ENCODE measurements around the gene RSPO4. TPM values are rescaled to one million over a fixed set of nuclear protein-coding genes. Genes with fewer than 3 reads are reported as not detected.

RSPO4 gene
- total RNA-seq, 4 donors from 2014 or later: not detected

DNA sequence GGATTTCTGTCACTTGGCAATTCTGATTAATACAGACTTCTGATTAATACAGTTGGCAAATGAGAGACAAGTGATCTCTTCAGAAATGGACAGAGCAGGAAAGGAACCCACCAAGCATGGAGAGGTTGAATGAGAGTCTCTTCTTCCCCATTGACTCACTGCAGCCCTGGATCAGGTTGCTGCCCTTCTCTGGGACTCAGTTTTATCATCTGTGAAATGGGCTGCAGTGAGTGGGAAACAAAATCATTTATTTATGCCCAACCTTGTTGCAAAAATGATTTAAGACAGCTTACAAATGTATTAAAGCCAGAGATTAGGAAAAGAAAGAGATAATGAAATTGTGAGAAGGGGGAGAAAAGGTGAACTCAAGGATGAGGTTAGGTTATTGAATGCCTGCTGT, 20.8 kb upstream of the RSPO4 start:
- Histone ChIP-seq H3K36me3 (no peaks in the 10 kb centered on the region), H3K4me3 (no peak overlapping the region), H3K27me3 (no peaks in the 10 kb centered on the region), H3K27ac (no peak overlapping the region), H3K9me3 (no peaks in the 10 kb centered on the region), H3K4me1 (no peaks in the 10 kb centered on the region)
- DNase-seq: no peak
- TF ChIP-seq POLR2A (IDR thresholded peaks at IDR 0.05): no peak

DNA sequence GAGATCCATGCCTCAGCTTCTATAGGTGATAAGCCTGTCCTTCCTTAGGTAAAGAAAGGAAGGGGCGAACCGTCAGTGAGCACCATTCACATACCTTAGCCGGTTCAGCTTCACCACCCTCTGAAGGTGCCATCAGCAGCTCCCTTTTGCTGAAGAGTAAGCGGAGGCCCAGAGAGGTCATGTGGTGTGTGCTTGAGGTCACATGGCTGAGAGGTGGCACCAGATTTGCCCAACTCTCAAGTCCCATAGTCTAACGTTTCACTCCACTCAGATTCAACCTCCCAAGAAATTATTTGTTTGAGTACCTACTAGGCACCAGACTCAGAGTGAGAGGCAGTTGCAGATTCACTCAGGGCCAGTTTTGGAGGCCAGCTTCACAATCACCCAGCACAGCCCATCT, 18.5 kb upstream of the RSPO4 start:
- no peak for DNase-seq
- H3K9me3 ChIP-seq: no peaks in the 10 kb centered on the region
- no peak overlapping the region for H3K4me3 ChIP-seq
- no peaks in the 10 kb centered on the region for H3K27me3 ChIP-seq
- no peaks in the 10 kb centered on the region for H3K36me3 ChIP-seq
- no peak overlapping the region for H3K27ac ChIP-seq
- TF ChIP-seq, protein P1, sequence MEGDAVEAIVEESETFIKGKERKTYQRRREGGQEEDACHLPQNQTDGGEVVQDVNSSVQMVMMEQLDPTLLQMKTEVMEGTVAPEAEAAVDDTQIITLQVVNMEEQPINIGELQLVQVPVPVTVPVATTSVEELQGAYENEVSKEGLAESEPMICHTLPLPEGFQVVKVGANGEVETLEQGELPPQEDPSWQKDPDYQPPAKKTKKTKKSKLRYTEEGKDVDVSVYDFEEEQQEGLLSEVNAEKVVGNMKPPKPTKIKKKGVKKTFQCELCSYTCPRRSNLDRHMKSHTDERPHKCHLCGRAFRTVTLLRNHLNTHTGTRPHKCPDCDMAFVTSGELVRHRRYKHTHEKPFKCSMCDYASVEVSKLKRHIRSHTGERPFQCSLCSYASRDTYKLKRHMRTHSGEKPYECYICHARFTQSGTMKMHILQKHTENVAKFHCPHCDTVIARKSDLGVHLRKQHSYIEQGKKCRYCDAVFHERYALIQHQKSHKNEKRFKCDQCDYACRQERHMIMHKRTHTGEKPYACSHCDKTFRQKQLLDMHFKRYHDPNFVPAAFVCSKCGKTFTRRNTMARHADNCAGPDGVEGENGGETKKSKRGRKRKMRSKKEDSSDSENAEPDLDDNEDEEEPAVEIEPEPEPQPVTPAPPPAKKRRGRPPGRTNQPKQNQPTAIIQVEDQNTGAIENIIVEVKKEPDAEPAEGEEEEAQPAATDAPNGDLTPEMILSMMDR (IDR thresholded peaks at IDR 0.05): no peak
- TF ChIP-seq POLR2A (IDR thresholded peaks at IDR 0.05): no peak
- H3K4me1 ChIP-seq: no peaks in the 10 kb centered on the region

DNA sequence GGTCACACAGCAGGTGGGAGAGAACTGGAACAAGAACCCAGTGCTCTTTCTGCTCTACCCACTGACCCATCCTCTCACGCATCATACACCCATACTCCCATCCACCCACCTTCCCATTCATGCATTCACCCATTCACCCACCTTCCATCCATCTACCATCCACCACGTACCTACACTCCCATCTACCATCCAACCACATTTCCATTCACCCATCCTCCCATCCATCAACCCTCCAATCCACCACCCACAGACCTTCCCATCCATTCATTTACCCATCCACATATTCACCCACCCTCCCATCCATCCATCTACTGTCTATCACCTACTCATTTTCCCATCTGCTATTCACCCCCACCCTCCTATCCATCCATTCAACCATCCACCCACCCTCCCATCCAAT, 17.2 kb upstream of the RSPO4 start:
- no peaks in the 10 kb centered on the region for H3K4me1 ChIP-seq
- H3K36me3 ChIP-seq: no peaks in the 10 kb centered on the region
- DNase-seq: no peak
- no peaks in the 10 kb centered on the region for H3K9me3 ChIP-seq
- no peak overlapping the region for H3K4me3 ChIP-seq
- TF ChIP-seq, protein P1 (IDR thresholded peaks at IDR 0.05): no peak
- TF ChIP-seq POLR2A (IDR thresholded peaks at IDR 0.05): no peak
- H3K27ac ChIP-seq: no peak overlapping the region
- no peaks in the 10 kb centered on the region for H3K27me3 ChIP-seq

DNA sequence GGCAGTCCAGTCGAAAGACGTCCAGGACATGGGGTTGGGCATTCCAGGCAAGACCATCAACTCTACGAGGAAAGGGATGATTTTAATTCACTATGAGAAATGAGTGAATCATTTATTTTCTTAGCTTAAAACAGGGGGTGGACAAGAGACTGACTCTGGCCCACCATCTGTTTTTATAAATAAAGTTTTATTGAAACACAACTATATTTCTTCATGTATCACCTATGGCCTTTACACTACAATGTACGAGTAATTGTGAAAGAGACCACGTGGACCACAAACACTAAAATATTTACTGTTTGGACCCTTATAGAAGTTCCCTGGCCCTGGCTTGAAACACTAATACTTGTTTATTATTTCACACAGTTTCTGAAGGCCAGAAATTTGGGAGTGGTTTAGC, 15.6 kb upstream of the RSPO4 start:
- H3K4me1 ChIP-seq: no peaks in the 10 kb centered on the region
- H3K27ac ChIP-seq: no peak overlapping the region
- no peaks in the 10 kb centered on the region for H3K9me3 ChIP-seq
- no peaks in the 10 kb centered on the region for H3K36me3 ChIP-seq
- TF ChIP-seq, protein P1 (IDR thresholded peaks at IDR 0.05): no peak
- no peak for TF ChIP-seq POLR2A (IDR thresholded peaks at IDR 0.05)
- no peak overlapping the region for H3K4me3 ChIP-seq
- no peak for DNase-seq
- H3K27me3 ChIP-seq: no peaks in the 10 kb centered on the region

DNA sequence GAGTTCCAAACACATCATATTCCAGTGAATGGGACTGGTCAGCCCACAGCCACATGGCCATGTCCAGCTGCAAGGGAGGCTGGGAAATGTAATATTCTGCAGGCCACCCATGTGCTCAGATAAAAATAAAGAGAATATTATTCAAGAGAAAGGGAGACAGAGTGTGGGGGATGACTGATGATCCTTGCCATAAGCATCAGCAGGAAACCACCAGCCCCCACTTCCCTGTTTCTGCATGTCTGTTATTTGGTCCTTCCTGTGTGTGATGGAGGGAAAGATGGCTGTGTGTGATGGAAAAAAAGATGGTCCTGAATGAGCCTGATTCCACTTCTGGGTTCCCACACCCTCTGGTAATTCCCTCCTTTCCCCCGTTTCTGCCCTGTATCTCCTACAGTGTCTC, 13.1 kb upstream of the RSPO4 start:
- no peaks in the 10 kb centered on the region for H3K4me1 ChIP-seq
- no peaks in the 10 kb centered on the region for H3K9me3 ChIP-seq
- no peak overlapping the region for H3K27ac ChIP-seq
- H3K27me3 ChIP-seq: no peaks in the 10 kb centered on the region
- H3K4me3 ChIP-seq: no peak overlapping the region
- DNase-seq: no peak
- no peaks in the 10 kb centered on the region for H3K36me3 ChIP-seq
- no peak for TF ChIP-seq POLR2A (IDR thresholded peaks at IDR 0.05)
- TF ChIP-seq, protein P1 (IDR thresholded peaks at IDR 0.05): no peak

DNA sequence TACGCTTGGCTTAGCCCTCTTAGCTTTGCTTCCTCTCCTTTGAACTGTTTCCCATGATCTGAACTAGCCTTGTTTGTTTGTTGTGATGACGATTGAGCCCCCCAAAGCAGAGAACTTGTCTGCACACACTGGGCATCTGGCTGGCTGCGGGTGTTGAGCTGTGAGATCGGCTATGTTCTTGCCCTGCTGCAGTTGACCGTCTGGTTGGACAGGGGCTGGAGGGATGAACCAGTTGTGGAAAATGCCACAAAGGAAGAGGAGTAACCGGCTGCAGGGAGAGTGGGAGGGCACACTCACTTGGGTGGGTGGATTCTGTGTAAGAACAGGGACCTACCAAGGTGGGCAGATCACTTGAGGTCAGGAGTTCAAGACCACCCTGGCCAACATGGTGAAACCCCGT, 12.4 kb upstream of the RSPO4 start:
- H3K36me3 ChIP-seq: no peaks in the 10 kb centered on the region
- no peak overlapping the region for H3K27ac ChIP-seq
- TF ChIP-seq, protein P1 (IDR thresholded peaks at IDR 0.05): no peak
- TF ChIP-seq POLR2A (IDR thresholded peaks at IDR 0.05): no peak
- H3K4me3 ChIP-seq: no peak overlapping the region
- DNase-seq: no peak
- H3K4me1 ChIP-seq: no peaks in the 10 kb centered on the region
- no peaks in the 10 kb centered on the region for H3K9me3 ChIP-seq
- H3K27me3 ChIP-seq: no peaks in the 10 kb centered on the region

Measured in Peyer's patch (tissue), 4 donors.